Transverse colon (tissue), 4 donors: ENCODE measurements around the gene A4GALT.

ENCODE experiments used
- EP300 ChIP-seq: sonication (generic); formaldehyde crosslinking; IDR thresholded peaks from one replicate; pipeline ENCODE4 v1.6.1; 2017; ENCODE audit warnings: antibody characterized with exemption, low read depth
- POLR2A ChIP-seq: fragments of 450-650 bp; IDR thresholded peaks from one replicate; pipeline ENCODE4 v1.6.1; 2016; ENCODE audit warnings: antibody characterized with exemption, mild to moderate bottlenecking, moderate library complexity
- POLR2AphosphoS5 ChIP-seq, 3 donors: sonication (generic); formaldehyde crosslinking; IDR thresholded peaks; one replicate each; pipeline ENCODE4 v1.6.1; 2016; ENCODE audit warnings: antibody characterized with exemption in 3 of 3
- TF ChIP-seq, protein P1 (sequence below), 5 experiments: fragments of 200-600 bp in 3 of 5; fragments of 450-650 bp in 2 of 5; sonication (generic) in 3 of 5; IDR thresholded peaks; 1 replicate in 2 of 5; 2 replicates in 3 of 5; pipeline ENCODE4 v1.5.1; 2016 to 2017; ENCODE audit warnings: antibody characterized with exemption in 5 of 5, inconsistent platforms in 3 of 5, mild to moderate bottlenecking in 2 of 5, moderate library complexity in 1 of 5

DNA sequence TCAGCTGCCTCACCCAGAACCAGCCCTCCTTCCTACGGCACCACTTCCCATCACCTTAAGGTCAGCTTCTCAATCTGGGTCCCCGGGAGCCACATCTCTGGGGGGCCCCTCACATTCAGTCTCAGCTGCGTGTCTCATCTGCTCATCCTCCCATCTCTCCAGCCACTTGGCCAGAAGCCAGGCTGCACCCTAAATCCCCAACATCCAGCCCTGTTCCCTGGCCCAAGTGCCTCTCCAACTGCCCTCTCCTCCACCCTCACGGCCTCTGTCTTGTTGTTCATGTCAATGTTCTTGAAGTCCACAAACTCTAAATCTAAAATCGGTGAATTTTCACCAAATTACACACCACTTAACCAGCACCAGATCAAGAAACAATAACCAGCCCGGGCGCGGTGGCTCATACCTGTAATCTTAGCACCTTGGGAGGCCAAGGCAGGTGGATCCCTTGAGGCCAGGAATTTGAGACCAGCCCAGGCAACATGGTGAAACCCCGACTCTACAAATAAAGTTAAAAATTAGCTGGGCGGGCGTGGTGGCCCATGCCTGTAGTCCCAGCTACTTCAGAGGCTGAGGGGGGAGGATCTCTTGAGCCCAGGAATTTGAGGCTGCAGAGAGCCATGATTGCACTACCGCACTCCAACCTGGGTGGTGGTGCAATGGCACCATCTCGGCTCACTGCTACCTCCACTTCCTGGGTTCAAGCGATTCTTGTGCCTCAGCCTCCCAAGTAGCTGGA lies 33.7 kb downstream of the A4GALT start:
- TF ChIP-seq, protein P1, sequence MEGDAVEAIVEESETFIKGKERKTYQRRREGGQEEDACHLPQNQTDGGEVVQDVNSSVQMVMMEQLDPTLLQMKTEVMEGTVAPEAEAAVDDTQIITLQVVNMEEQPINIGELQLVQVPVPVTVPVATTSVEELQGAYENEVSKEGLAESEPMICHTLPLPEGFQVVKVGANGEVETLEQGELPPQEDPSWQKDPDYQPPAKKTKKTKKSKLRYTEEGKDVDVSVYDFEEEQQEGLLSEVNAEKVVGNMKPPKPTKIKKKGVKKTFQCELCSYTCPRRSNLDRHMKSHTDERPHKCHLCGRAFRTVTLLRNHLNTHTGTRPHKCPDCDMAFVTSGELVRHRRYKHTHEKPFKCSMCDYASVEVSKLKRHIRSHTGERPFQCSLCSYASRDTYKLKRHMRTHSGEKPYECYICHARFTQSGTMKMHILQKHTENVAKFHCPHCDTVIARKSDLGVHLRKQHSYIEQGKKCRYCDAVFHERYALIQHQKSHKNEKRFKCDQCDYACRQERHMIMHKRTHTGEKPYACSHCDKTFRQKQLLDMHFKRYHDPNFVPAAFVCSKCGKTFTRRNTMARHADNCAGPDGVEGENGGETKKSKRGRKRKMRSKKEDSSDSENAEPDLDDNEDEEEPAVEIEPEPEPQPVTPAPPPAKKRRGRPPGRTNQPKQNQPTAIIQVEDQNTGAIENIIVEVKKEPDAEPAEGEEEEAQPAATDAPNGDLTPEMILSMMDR (IDR thresholded peaks at IDR 0.05) = no peak
- TF ChIP-seq POLR2AphosphoS5 (IDR thresholded peaks at IDR 0.05) (no peak), POLR2A (no peak), EP300 (no peak)
